ENCODE results near the gene PLEKHO2.

- no peak for TF ChIP-seq TAF1 (IDR thresholded peaks at IDR 0.05; ENCODE audit: borderline replicate concordance, low read depth, low read length)
- TF ChIP-seq POLR2A (IDR thresholded peaks at IDR 0.05; ENCODE audit: low read depth, low read length): no peak; the same call in 1 of the 2 replicates
- no peak for TF ChIP-seq POLR2AphosphoS5 (IDR thresholded peaks at IDR 0.05; ENCODE audit: low read depth, low read length)
Measured at GRCh38 chr15:64865126-64865997, 23.6 kb downstream of the PLEKHO2 start.
